ENCODE data around the gene OR2Y1.
"Not testable (repeated sequence)": the region's sequence is repeated elsewhere in the genome, so short reads cannot be mapped to it uniquely, and the experiment has no call there.

Gene OR2Y1, protein sequence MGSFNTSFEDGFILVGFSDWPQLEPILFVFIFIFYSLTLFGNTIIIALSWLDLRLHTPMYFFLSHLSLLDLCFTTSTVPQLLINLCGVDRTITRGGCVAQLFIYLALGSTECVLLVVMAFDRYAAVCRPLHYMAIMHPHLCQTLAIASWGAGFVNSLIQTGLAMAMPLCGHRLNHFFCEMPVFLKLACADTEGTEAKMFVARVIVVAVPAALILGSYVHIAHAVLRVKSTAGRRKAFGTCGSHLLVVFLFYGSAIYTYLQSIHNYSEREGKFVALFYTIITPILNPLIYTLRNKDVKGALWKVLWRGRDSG

DNA sequence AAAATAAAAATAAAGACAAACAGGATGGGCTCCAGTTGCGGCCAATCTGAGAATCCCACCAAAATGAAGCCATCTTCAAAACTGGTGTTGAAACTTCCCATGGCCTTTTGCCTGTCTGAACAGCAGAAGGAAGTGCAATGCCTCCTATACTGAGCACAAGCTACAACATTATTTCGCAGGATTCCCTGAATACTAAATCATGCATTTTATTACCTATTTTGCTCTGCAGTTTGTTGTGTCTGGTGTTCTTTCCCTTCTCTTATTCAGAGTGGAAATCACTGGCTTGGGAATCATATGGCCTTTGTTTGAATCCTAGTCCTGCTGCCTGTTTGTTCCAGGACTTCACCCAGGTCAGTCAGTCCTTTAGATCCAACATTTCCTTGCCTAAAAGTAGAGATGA is at the start of gene OR2Y1:
OR2Y1 (minus strand) TSS at position 101 of the 400 bp plus-strand sequence; CDS start at position 101, 0 bp downstream.
- no peak for DNase-seq

DNA sequence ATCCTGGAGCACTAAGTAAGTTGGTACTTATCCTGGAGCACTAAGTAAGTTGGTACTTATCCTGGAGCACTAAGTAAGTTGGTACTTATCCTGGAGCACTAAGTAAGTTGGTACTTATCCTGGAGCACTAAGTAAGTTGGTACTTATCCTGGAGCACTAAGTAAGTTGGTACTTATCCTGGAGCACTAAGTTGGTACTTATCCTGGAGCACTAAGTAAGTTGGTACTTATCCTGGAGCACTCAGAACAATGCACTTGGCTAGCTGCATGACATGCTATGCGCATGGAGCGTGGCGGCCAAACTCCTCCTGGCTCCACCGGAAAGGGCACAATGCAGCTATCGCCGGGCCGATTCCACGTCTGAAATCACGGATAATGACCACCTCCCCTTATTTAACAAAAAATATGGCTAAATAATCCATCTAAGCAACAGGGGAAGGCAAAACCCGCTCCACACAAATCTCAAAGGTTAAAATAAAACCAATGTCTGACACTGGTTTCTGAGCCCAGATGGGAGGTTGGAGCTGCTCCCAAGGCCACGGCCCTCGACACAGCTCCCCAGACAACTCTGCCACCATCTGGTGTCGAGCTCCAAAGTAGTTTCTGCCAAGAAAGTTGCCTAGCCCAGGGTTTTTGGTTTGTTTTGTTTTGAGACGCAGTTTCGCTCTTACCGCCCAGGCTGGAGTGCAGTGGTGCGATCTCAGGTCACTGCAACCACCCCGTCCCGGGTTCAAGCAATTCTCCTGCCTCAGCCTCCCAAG is 49.0 kb upstream of the OR2Y1 start:
- DNase-seq: not testable (repeated sequence)

DNA sequence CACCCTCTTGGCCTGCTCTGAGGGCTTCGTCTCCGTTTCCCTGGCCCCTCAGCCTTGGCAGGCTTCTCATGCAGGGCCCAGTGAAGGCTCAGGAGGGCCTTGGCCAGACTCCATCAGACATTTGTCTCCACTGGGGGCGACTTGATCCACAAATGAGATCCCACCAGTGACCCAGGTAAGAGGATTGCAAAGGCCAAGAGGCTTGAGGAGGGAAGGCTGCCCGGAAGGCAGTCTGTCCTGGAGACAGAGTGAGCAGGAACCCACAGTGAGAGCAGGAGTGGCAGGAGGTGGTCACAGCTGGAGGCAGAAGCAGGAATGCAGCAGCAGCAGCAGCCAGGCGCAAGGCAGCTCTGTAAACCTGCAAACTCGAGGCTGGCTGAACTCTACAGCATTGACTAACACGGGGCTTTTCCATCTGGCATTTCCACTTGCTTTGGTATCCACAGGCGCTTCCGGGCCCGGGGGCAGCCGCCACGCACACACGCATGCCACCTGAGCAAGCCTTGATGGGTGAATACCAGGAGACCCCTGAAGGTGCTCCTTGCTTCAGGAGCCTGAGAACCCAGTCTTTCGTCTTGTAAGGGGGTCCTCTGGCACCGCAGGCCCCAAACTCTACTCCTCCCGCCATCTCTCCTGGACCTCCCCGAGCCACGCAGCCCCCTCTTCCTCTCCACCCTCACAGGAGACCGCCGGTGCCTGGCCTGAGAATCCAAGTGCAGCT is 48.0 kb upstream of the OR2Y1 start:
- DNase-seq: no peak

DNA sequence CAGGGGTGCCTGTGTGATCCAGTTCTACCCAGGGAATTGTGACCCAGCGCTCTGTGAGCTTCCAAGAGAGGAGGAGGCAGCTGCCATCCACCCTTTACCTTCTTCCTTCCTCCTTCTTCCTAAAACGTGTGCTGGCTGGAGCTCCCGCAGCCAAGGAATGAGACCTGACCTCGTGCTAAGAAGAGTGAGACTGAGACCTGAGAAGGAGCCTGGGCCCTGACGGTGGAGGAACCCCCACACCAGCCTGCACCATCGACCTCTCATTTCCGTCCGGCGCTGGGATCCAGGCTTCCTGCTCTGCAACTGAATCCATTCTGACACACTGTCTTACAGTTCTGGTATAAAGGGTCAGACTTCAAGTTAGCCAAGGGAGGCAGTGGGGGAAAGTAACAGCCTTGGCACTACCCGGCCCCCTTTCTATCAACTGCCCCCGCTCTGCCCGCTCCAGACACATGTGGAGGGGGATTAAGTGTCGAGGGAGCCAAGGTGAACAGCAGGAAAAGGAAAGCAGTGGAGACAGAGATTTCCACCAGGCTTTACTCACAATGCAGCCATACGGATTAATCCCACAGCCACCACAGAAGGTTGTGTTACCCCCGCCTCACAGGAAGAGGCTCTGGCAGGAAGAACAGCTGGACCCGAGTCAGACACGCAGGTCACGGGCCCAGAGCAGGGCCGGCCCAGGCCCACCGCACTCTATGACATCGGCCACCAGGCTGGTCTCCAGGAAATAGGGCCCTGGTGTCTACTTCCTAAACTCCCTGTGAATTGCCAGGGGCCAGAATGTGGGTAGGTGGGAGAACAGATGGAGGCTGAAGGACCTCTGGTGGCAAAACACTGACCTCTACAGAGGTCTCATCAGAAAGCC is 46.9 kb upstream of the OR2Y1 start:
- DNase-seq: no peak

DNA sequence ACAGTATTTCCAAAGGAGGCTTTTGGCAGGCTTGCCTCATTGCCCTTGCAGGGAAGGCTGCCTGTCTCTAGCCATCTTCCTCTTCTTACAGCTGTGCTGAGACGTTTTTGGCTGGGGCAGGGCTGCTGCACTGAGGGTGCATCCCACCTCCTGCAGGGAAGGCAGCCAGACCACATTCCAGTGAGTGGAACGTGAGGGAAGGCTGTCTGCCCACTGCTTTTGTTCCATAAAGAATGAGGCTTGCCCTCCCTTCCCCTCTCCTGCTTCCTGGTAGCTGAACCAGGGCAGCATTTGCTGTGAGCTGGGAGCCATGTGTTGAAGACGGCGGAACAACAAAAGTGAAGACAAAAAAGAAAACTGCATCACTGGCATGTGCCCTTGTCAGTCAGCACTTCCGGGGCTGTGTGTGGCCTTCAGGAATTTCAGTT is 46.0 kb upstream of the OR2Y1 start:
- DNase-seq: no peak

DNA sequence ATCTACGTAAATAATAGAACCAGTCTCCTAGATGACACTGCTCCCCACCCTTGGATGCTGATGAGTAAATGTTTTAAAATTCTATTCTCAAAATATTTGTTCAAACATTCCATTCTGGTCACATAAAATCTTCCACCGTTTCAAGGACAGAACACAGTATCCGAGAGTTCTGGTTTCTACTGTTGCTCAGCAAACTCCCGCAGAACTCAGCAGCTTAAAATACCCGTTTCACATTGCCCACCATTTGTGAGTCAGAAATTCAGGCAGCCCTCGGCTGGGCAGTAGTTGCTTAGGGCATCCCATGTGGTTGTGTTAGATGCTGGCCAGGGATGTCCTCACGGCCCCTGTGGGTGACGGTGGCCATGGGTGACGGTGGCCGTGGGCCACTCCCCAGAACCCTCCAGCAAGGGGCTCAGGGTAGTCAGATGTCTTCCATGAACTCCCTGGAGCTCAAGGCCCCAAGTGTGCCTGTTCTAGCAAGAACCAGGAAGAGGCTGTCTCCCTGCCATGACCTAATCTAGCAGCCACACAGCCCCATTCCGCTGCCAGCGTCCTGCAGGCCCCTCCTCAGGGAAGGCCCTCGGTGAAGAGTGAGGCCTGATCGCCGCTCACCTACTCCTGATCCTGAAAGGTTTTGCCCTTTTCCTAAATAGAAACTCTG is 45.4 kb upstream of the OR2Y1 start:
- no peak for DNase-seq

DNA sequence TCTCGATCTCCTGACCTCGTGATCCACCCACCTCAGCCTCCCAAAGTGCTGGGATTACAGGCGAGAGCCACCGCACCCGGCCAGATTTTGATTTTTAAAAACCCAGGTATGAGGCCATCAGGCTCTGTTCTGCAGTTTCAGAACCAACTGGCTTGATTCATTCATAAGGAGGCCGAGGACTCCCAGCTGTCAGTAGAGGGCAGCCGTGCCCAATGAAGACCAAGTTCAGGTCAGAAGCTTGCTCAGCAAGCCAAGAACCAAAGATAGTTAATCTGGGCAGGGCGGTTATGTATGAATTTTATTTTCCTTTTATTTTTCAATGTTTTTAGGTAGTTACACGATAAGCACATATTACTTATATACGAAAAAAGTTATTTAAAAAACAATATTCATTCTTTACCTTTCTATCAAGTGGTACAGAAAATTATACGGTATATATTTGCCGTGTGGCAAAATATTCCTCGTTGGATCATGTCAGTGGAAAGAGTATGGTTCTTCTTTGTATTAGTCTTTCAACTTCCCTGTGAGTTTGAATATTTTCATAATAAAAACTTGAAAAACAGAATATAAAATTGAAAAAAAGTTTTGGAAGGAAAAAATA is 44.7 kb upstream of the OR2Y1 start:
- DNase-seq: peak in 42 of 56 donors; percentile 12 to 83 (median 47)

DNA sequence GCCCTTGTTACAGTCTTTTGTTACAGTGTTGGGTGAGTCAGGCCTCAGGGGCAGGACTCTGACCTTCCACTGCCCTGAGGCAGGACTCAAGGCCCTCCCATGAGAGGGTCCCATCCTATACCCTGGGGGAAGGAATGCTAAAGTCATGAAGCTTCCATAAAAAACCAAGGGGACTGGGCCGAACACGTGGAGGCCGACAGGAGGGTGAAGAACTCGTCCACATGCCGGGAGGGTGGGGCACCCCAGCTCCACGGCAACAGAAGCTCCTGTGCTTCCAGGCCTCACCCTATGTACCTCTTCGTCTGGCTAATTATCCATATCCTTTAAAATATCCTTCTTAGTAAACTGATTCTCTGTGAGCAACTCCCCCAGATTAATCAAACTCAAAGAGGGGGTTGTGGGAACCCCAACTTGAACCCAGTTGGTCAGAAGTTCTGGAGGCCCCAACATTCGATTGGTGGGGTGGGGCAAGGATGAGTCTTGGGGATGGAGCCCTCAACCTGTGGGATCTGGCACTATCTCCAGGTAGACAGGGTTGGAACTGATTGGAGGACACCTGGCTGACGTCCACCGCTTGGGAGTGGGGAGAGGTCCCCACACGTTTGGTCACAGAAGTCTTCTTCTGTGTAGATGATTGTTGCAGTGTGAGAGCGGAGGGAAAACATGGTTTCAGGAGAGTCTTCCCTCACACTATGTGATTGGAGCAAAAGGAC is 43.6 kb upstream of the OR2Y1 start:
- no peak for DNase-seq

DNA sequence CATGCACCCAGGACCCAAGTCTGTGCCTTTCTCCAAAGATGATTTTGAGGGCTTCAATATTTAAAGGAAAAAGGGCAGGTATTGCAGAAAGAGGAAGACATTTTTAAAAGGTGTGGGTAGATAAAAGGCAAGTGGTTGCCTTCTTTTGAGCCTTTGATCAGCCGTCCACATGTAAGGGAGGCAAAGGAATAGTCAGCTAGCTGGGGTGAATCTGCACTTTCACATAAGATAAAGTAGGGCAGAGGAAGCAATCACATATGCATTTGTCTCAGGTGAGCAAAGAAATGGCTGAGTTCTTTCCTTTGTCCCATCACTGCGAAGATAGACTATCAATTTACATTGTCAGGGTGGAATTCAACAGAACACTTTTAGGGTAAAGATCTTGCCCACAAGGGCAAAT is 42.9 kb upstream of the OR2Y1 start:
- no peak for DNase-seq

DNA sequence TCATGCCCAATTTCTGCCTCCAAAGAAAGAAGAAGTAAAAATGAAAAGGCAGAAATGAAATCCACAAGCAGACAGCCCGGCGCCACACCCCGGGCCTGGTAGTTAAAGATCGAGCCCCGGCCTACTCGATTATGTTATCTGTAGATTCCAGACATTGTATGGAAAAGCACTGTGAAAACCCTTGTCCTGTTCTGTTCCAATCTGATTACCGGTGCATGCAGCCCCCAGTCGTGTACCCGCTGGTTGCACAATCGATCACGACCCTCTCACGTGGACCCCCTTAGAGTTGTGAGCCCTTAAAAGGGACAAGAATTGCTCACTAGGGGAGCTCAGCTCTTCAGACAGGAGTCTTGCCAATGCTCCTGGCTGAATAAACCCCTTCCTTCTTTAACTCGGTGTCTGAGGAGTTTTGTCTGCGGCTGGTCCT is 42.1 kb upstream of the OR2Y1 start:
- not testable (repeated sequence) for DNase-seq

DNA sequence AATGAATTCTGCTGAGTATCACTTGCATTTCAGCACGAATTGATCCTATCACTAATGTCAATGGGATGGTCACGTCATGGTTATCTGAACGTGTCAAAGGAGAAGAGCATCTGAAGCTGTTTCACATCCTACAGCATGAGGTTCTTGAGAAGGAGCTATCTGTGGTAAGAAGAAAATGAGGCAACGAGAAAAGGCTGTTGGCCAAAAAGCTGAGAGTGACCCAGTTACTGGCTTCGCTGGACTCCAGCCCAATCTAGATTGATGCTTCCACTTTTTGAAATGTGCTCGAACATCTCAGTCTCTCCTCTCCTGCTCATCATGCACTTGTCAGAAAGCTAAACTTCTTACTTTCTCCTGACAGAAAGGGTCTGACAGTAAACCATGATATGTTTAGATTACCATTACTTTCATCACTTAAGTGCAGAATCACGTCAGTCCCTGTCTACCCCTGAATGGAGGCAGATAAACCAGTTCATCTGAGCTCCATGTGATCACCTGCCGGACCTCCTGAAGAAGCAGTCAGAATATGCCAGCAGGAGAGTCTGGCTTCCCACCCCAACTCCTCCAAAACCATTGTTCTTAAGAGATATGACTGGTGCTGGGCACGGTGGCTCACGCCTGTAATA is 40.2 kb upstream of the OR2Y1 start:
- no peak for DNase-seq

DNA sequence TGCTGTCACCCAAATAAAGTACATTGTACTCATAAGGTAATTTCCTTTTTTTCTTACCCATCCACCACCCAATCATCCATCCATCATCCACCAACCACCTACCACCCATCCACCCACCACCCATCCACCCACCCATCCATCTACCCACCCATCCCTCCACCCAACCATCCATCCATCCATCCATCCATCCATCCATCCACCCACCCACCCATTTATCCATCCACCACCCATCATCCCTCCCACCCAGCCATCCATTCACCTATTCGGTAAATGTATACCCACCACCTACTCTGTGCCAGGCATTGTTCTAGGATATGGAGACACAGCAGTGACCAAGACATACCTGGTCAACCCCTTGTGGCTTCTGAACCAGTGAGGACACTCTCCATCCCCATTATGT is 37.6 kb upstream of the OR2Y1 start:
- no peak for DNase-seq

DNA sequence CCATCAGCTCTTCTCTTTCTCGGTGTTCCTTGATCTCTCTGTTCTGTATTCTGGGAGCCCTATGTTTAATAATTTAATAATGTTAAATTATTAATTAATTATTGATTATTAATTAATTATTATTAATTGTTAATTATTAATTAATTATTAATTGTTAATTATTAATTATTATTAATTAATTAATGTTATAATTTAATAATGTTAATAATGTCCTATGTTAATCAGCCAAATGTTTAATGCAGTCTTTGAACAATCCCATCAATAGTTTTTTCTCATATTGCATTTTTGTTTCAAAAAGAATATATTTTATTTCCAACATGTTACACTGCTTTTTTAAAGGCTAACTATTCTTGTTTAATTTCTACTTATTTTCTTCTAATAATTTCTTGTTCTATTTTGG is 36.5 kb upstream of the OR2Y1 start:
- DNase-seq: no peak

DNA sequence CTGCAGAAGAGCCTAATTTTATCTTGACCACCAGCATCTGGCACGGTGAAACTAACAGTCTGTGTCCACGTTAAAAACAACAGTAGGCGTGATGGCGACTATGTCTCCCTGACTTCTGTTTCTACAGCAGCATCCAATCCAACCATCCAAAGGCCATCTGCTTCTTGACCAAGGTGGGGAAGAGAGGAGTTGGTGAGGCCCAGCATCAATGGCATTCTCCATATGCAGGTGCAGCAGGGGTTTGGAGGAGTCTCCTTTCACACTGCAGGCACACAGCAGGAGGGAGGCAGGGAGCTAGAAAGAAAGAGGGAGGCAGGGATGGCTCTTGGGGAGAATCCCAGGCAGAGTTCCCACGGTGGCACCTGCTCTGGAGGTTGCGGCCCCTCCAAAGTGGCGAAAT is 35.8 kb upstream of the OR2Y1 start:
- no peak for DNase-seq

DNA sequence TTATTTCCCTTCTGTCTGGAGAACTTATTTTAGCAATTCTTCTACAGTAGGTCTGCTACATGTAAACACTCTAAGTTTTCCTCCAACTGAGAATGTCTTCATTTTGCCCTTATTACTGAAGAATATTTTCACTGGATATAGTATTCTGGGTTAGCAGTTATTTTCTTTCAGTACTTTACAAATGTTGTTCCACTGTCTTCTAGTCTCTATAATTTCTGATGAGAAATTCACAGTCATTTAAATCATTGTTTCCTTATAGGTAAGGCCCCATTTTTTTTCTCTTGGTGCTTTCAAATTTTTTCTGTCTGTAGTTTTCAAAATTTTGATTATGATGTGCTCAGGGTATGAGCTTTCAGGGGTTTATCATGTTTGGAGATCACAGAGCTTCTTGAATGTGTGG is 32.0 kb upstream of the OR2Y1 start:
- no peak for DNase-seq

DNA sequence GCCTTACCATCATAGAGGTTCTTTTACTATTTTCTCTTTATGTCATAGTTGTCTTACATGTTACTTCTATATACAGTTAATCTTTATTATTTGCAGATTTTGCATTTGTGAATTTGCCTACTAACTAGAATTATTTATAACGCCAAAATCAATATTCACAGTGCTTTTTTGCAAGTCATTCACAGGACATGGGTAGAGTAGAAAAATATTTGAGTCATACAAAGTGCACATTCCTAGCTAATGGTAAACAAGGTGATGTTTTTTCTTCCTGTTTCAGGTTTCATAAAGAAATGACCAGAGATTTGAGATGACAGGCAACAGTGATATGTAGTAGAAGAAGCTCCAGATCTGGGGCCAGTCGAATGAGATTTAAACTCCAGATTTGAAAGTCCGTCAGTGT is 30.0 kb upstream of the OR2Y1 start:
- DNase-seq: no peak

DNA sequence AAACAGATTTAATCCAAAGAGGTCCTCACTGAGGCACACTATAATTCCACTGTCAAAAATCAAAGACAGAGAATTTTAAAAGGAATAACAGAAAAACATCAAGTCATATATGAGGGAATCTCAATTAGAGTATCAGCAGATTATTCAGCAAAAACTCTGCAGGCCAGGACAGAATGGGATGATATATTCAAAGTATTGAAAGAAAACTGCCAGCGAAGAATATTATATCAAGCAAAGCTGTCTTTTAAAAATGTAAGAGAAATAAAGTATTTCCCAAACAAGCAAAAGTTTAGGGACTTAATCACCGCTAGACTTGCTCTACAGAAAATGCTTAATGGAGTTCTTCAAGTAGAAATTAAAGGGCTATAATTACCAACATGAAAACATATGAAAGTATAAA is 15.7 kb upstream of the OR2Y1 start:
- no peak for DNase-seq

DNA sequence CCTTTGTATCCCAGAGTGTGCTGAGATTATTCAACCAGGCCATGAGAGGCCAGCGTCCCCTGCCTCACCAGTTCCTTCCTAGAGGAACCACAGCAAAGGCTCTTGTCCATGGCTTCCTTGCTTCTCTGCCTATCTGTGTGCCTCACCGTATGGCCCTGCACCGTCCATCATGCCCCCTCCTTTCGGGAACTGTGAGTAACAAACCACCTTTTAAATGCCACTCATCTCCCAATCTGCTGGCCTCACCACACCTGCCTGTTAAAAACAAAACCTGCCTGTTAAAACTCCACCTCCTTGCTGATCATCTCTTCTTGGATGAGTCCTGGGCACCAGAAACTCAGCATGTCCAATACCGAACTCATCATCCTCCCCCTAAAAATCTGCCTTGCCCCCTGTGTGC is 4.4 kb upstream of the OR2Y1 start:
- DNase-seq: no peak

DNA sequence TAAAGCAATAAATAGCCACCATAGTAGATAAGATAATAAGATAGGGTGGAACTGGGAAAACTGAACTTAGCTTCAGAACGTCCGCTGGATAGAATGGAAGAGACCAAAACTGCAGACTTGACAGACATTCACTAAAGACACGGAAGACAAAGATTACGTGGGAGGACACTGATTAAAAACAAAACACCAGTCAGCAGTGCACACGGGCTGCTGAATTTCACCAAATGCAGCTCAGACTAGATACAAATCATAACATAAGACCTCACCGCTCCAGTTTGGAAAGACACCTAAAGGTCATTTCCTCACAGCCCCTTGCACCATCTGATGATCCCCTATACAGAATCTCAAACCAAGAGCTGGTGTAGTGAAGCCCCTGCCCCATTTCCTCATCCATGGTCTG is 2.9 kb upstream of the OR2Y1 start:
- no peak for DNase-seq
